DOHH2 (cell line): Measurements from ENCODE around the gene CCDC182.

ENCODE experiments used
- H3F3A ChIP-seq: fragments of 200-600 bp; sonication (generic), shearing (Covaris generic); 2 replicates; pipeline ENCODE4 v1.6.0; 2016; ENCODE audit warnings: antibody characterized with exemption, mild to moderate bottlenecking; ENCODE audit not compliant: control insufficient read depth, insufficient read depth
- H3K27ac ChIP-seq: fragments of 200-600 bp; sonication (generic); 2 replicates; pipeline ENCODE4 v1.5.1; 2014; ENCODE audit warnings: low read depth, mild to moderate bottlenecking, low read length, moderate library complexity
- H3K27me3 ChIP-seq: fragments of 200-600 bp; sonication (generic); 2 replicates; pipeline ENCODE4 v1.6.1; 2014; ENCODE audit warnings: mild to moderate bottlenecking, low read length, mixed read lengths; ENCODE audit not compliant: control insufficient read depth
- H3K36me3 ChIP-seq: fragments of 200-600 bp; sonication (generic); 2 replicates; pipeline ENCODE4 v1.6.1; 2014; ENCODE audit warnings: mild to moderate bottlenecking, low read length, moderate library complexity, mixed read lengths; ENCODE audit not compliant: control insufficient read depth
- H3K4me1 ChIP-seq: fragments of 200-600 bp; sonication (generic); 2 replicates; pipeline ENCODE4 v1.6.1; 2014; ENCODE audit warnings: mild to moderate bottlenecking, low read length, mixed read lengths; ENCODE audit not compliant: control insufficient read depth
- H3K4me2 ChIP-seq: fragments of 200-600 bp; sonication (generic); 2 replicates; pipeline ENCODE4 v1.6.0; 2014; ENCODE audit warnings: mild to moderate bottlenecking, low read length, moderate library complexity
- H3K4me3 ChIP-seq: fragments of 200-600 bp; sonication (generic); 2 replicates; pipeline ENCODE4 v1.5.1; 2014; ENCODE audit warnings: mild to moderate bottlenecking, low read length, mixed read lengths
- H3K79me2 ChIP-seq: fragments of 200-600 bp; sonication (generic); 2 replicates; pipeline ENCODE4 v1.6.1; 2014; ENCODE audit warnings: mild to moderate bottlenecking, low read length, mixed read lengths; ENCODE audit not compliant: control insufficient read depth
- H3K9me2 ChIP-seq: fragments of 200-600 bp; sonication (generic); replicated peaks from 2 replicates; pipeline ENCODE4 v1.6.1; 2014; ENCODE audit warnings: mild to moderate bottlenecking, low read length, mixed read lengths; ENCODE audit not compliant: control insufficient read depth
- H3K9me3 ChIP-seq: fragments of 200-600 bp; sonication (generic); 2 replicates; pipeline ENCODE4 v1.6.1; 2014; ENCODE audit warnings: antibody characterized with exemption, low read length, mixed read lengths; ENCODE audit not compliant: control insufficient read depth, insufficient read depth
- H4K20me1 ChIP-seq: fragments of 200-600 bp; sonication (generic); 2 replicates; pipeline ENCODE4 v1.6.0; 2014; ENCODE audit warnings: low read depth, mild to moderate bottlenecking, antibody characterized with exemption, low read length, moderate library complexity; ENCODE audit not compliant: control insufficient read depth, insufficient read depth
- EZH2phosphoT487 ChIP-seq: fragments of 200-600 bp; sonication (generic); IDR thresholded peaks from 2 replicates; pipeline ENCODE4 v1.6.1; 2017; ENCODE audit warnings: borderline replicate concordance, mild to moderate bottlenecking, antibody characterized with exemption, low read length, moderate library complexity, mixed read lengths
- TF ChIP-seq, protein P1 (sequence below): fragments of 200-600 bp; sonication (generic); IDR thresholded peaks from one replicate; pipeline ENCODE4 v1.5.1; 2014; ENCODE audit warnings: antibody characterized with exemption, mild to moderate bottlenecking, low read depth, low read length; ENCODE audit not compliant: poor library complexity, severe bottlenecking

The CCDC182 gene

DNA sequence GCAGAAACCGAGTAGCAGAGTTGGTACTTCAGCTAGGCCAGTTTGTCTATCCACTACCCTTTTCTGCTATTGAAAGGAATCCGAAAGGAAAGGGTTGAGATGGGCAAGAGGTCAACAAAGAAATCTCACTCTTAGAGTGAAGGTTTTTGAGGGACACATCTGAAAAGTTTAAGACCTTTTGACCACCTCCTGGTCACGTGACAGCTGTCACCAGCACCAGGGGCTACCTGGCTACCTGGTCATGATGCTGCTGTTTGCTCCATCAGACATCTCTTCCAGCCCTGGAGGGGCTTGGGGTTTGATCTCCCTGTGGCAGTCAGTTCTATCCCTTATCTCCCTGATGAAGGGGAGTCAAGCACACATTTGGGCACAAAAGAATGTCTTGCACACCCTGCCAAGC lies 7.6 kb downstream of the CCDC182 start:
- H3K79me2 ChIP-seq, result no peaks in the 10 kb centered on the region
- no peak overlapping the region for H3K27ac ChIP-seq
- H3K4me1 ChIP-seq, result peaks cover 9% of the 10 kb centered on the region
- H3K9me2 ChIP-seq, result no peaks in the 10 kb centered on the region
- H3F3A ChIP-seq, result no peaks in the 10 kb centered on the region
- no peaks in the 10 kb centered on the region for H3K36me3 ChIP-seq
- no peaks in the 10 kb centered on the region for H3K9me3 ChIP-seq
- no peak overlapping the region for H3K4me3 ChIP-seq
- no peak overlapping the region for H3K4me2 ChIP-seq
- H4K20me1 ChIP-seq, result no peaks in the 10 kb centered on the region
- TF ChIP-seq EZH2phosphoT487, result no peak
- TF ChIP-seq, protein P1, sequence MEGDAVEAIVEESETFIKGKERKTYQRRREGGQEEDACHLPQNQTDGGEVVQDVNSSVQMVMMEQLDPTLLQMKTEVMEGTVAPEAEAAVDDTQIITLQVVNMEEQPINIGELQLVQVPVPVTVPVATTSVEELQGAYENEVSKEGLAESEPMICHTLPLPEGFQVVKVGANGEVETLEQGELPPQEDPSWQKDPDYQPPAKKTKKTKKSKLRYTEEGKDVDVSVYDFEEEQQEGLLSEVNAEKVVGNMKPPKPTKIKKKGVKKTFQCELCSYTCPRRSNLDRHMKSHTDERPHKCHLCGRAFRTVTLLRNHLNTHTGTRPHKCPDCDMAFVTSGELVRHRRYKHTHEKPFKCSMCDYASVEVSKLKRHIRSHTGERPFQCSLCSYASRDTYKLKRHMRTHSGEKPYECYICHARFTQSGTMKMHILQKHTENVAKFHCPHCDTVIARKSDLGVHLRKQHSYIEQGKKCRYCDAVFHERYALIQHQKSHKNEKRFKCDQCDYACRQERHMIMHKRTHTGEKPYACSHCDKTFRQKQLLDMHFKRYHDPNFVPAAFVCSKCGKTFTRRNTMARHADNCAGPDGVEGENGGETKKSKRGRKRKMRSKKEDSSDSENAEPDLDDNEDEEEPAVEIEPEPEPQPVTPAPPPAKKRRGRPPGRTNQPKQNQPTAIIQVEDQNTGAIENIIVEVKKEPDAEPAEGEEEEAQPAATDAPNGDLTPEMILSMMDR, result no peak
- H3K27me3 ChIP-seq, result peaks cover 6% of the 10 kb centered on the region; the same call in 1 of the 2 replicates

DNA sequence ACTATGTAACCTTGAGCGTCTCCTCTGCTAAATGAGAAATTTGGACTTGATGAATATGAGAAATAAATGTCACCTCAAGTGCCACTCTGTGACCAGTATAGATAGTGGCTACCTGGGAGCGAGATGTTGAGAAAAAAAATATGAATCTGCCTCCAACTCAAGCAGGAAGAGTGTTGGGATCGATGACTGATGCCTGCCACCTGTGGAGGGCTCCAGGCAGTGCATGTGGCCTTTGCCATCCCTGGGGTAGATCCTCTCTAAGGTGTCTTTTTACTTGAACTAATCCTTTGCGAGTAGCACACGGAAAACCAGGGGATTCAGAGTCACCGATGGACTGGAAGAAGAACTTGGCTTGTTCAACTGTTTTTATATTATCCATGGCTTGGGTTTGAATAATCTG lies 9.4 kb downstream of the CCDC182 start:
- no peak overlapping the region for H3K4me3 ChIP-seq
- peaks cover 19% of the 10 kb centered on the region; the same call in 1 of the 2 replicates for H3K27me3 ChIP-seq
- peaks cover 9% of the 10 kb centered on the region for H3K4me1 ChIP-seq
- no peaks in the 10 kb centered on the region for H3K36me3 ChIP-seq
- H3F3A ChIP-seq, result no peaks in the 10 kb centered on the region
- TF ChIP-seq EZH2phosphoT487, result no peak
- TF ChIP-seq, protein P1, result peak; percentile 64
- no peaks in the 10 kb centered on the region for H3K9me2 ChIP-seq
- H3K79me2 ChIP-seq, result no peaks in the 10 kb centered on the region
- no peaks in the 10 kb centered on the region for H4K20me1 ChIP-seq
- no peak overlapping the region for H3K4me2 ChIP-seq
- no peak overlapping the region for H3K27ac ChIP-seq
- H3K9me3 ChIP-seq, result no peaks in the 10 kb centered on the region

DNA sequence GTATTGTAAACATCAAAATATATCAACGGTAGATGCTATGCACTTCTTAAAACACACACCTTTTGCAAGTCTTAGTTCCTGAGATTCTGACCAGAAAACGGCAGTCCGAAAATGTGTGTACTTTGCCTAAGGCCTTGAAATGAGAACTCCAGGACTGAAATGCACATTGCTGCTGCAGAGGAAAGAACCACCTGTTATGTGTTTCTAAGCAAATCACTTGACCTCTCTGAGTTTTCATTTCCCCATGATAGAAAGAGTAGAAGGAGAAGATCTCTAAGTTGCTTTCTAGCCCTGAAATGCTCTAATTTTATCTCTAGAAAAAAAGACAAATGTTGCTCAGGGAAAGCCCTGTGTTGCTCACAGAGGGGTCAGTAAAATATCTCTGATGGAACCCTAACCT lies 9.9 kb downstream of the CCDC182 start:
- no peaks in the 10 kb centered on the region for H4K20me1 ChIP-seq
- H3K4me1 ChIP-seq, result peaks cover 9% of the 10 kb centered on the region
- no peak overlapping the region for H3K27ac ChIP-seq
- no peaks in the 10 kb centered on the region for H3K9me3 ChIP-seq
- H3K79me2 ChIP-seq, result no peaks in the 10 kb centered on the region
- H3K4me3 ChIP-seq, result no peak overlapping the region
- H3K27me3 ChIP-seq, result peaks cover 20% of the 10 kb centered on the region; the same call in 1 of the 2 replicates
- no peaks in the 10 kb centered on the region for H3K36me3 ChIP-seq
- TF ChIP-seq, protein P1, result no peak
- TF ChIP-seq EZH2phosphoT487, result no peak
- H3K9me2 ChIP-seq, result no peaks in the 10 kb centered on the region
- no peaks in the 10 kb centered on the region for H3F3A ChIP-seq
- H3K4me2 ChIP-seq, result no peak overlapping the region
